ENCODE results near the gene TMA7B. TPM values are rescaled to one million over a fixed set of nuclear protein-coding genes. Genes with fewer than 3 reads are reported as not detected.

Gene TMA7B
- total RNA-seq, 2 experiments from 2014 or later = 8.6 to 8.7 TPM

GRCh38 chr22:39995393-39996252, 35.4 kb downstream of the TMA7B start:
- Mint-ChIP-seq H3K4me3 (no peak overlapping the region), H3K27me3 (ENCODE audit: low read depth) (peaks cover 45% of the 10 kb centered on the region), H3K27ac (no peak overlapping the region), H3K4me1 (ENCODE audit: low read depth) (peaks cover 6% of the 10 kb centered on the region), H3K9me3 (ENCODE audit: insufficient read depth) (no peaks in the 10 kb centered on the region), H3K36me3 (ENCODE audit: low read depth) (no peaks in the 10 kb centered on the region)
- ChIA-PET CTCF (interaction anchor here (2.1 kb wide), 1 partner anchor 29 kb away, joined by 7 read pairs; no protein-coding TSS in a partner anchor), POLR2A (no interaction called here)
- ATAC-seq (no peak), DNase-seq (no peak)

DNA sequence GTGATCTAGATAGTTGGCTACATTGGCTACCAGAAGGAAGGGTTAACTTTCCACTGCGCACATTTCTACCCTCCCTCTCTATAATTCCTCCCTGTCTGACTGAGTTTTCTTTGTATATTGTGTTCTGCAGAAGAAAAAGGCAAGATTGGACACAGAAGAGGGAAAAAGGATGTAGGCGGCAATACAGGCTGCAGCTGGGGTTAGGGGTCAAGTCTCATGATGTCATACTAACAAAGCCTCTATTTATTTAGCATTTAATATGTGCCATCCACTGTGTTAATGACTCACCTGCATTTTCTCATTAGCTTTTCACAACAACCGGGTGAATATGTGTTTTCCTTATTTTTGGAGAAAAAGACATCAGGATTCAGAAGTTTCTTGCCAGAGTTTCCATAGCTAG, 36.5 kb downstream of the TMA7B start:
- no peak for DNase-seq
- ATAC-seq = no peak
- H3K27ac Mint-ChIP-seq = no peak overlapping the region
- no peaks in the 10 kb centered on the region for H3K36me3 Mint-ChIP-seq (ENCODE audit: low read depth)
- H3K4me1 Mint-ChIP-seq (ENCODE audit: low read depth) = peaks cover 6% of the 10 kb centered on the region
- ChIA-PET CTCF (interaction anchor here (0.7 kb wide), 2 partner anchors 13 to 297 kb away, joined by 3 read pairs; no protein-coding TSS in a partner anchor), POLR2A (interaction anchor here (0.7 kb wide), 1 partner anchor 197 kb away, joined by 3 read pairs; no protein-coding TSS in a partner anchor)
- H3K4me3 Mint-ChIP-seq = no peak overlapping the region
- no peaks in the 10 kb centered on the region for H3K9me3 Mint-ChIP-seq (ENCODE audit: insufficient read depth)
- H3K27me3 Mint-ChIP-seq (ENCODE audit: low read depth) = peaks cover 44% of the 10 kb centered on the region

- H3K36me3 Mint-ChIP-seq (ENCODE audit: low read depth) = no peaks in the 10 kb centered on the region
- H3K27me3 Mint-ChIP-seq (ENCODE audit: low read depth) = peaks cover 39% of the 10 kb centered on the region
- POLR2A ChIA-PET = no interaction called here
- no peak for ATAC-seq
- CTCF ChIA-PET = interaction anchor here (0.7 kb wide), 2 partner anchors 12 to 298 kb away, joined by 3 read pairs; no protein-coding TSS in a partner anchor
- no peak overlapping the region for H3K4me3 Mint-ChIP-seq
- no peak overlapping the region for H3K27ac Mint-ChIP-seq
- no peaks in the 10 kb centered on the region for H3K9me3 Mint-ChIP-seq (ENCODE audit: insufficient read depth)
- peaks cover 6% of the 10 kb centered on the region for H3K4me1 Mint-ChIP-seq (ENCODE audit: low read depth)
- DNase-seq = no peak
Measured at GRCh38 chr22:39997421-39997820, 37.2 kb downstream of the TMA7B start.

GRCh38 chr22:39997939-39998726, 37.9 kb downstream of the TMA7B start:
- Mint-ChIP-seq H3K27ac (no peak overlapping the region), H3K4me1 (ENCODE audit: low read depth) (peaks cover 6% of the 10 kb centered on the region), H3K36me3 (ENCODE audit: low read depth) (no peaks in the 10 kb centered on the region), H3K4me3 (no peak overlapping the region), H3K27me3 (ENCODE audit: low read depth) (peaks cover 36% of the 10 kb centered on the region), H3K9me3 (ENCODE audit: insufficient read depth) (no peaks in the 10 kb centered on the region)
- ChIA-PET CTCF (no interaction called here), POLR2A (interaction anchor here (0.7 kb wide), 1 partner anchor 309 kb away, joined by 3 read pairs; no protein-coding TSS in a partner anchor)
- no peak for ATAC-seq
- no peak for DNase-seq

- H3K4me1 Mint-ChIP-seq (ENCODE audit: low read depth) = peaks cover under 1% of the 10 kb centered on the region
- no peaks in the 10 kb centered on the region for H3K9me3 Mint-ChIP-seq (ENCODE audit: insufficient read depth)
- no peak for DNase-seq
- no peaks in the 10 kb centered on the region for H3K36me3 Mint-ChIP-seq (ENCODE audit: low read depth)
- ChIA-PET CTCF (interaction anchor here (1.0 to 1.2 kb wide), 2 partner anchors 26 to 459 kb away, joined by 3 read pairs; no protein-coding TSS in a partner anchor), POLR2A (no interaction called here)
- H3K27ac Mint-ChIP-seq = no peak overlapping the region
- peaks cover 27% of the 10 kb centered on the region for H3K27me3 Mint-ChIP-seq (ENCODE audit: low read depth)
- no peak for ATAC-seq
- H3K4me3 Mint-ChIP-seq = no peak overlapping the region
Measured at GRCh38 chr22:39999144-39999757, 39.1 kb downstream of the TMA7B start.

- POLR2A ChIA-PET = interaction anchor here (0.8 to 1.3 kb wide), 2 partner anchors 23 to 34 kb away, joined by 3 read pairs; no protein-coding TSS in a partner anchor
- Mint-ChIP-seq H3K27me3 (ENCODE audit: low read depth) (peaks cover 26% of the 10 kb centered on the region), H3K4me3 (no peak overlapping the region), H3K36me3 (ENCODE audit: low read depth) (no peaks in the 10 kb centered on the region), H3K9me3 (ENCODE audit: insufficient read depth) (no peaks in the 10 kb centered on the region), H3K4me1 (ENCODE audit: low read depth) (no peaks in the 10 kb centered on the region), H3K27ac (no peak overlapping the region)
- ATAC-seq (no peak), DNase-seq (no peak)
- CTCF ChIA-PET = interaction anchor here (1.1 to 1.2 kb wide), 2 partner anchors 167 to 460 kb away, joined by 3 read pairs; no protein-coding TSS in a partner anchor
Measured at GRCh38 chr22:40000171-40000570, 40.0 kb downstream of the TMA7B start.

GRCh38 chr22:40001106-40001505, 40.9 kb downstream of the TMA7B start:
- H3K27me3 Mint-ChIP-seq (ENCODE audit: low read depth) = peaks cover 22% of the 10 kb centered on the region
- ChIA-PET POLR2A (interaction anchor here (0.7 to 1.3 kb wide), 2 partner anchors 24 to 63 kb away, joined by 3 read pairs; no protein-coding TSS in a partner anchor), CTCF (interaction anchor here (0.9 to 1.0 kb wide), 2 partner anchors 9 to 24 kb away, joined by 3 to 6 read pairs; no protein-coding TSS in a partner anchor)
- no peaks in the 10 kb centered on the region for H3K36me3 Mint-ChIP-seq (ENCODE audit: low read depth)
- ATAC-seq (no peak), DNase-seq (no peak)
- no peaks in the 10 kb centered on the region for H3K9me3 Mint-ChIP-seq (ENCODE audit: insufficient read depth)
- no peak overlapping the region for H3K27ac Mint-ChIP-seq
- H3K4me1 Mint-ChIP-seq (ENCODE audit: low read depth) = no peaks in the 10 kb centered on the region
- H3K4me3 Mint-ChIP-seq = no peak overlapping the region

DNA sequence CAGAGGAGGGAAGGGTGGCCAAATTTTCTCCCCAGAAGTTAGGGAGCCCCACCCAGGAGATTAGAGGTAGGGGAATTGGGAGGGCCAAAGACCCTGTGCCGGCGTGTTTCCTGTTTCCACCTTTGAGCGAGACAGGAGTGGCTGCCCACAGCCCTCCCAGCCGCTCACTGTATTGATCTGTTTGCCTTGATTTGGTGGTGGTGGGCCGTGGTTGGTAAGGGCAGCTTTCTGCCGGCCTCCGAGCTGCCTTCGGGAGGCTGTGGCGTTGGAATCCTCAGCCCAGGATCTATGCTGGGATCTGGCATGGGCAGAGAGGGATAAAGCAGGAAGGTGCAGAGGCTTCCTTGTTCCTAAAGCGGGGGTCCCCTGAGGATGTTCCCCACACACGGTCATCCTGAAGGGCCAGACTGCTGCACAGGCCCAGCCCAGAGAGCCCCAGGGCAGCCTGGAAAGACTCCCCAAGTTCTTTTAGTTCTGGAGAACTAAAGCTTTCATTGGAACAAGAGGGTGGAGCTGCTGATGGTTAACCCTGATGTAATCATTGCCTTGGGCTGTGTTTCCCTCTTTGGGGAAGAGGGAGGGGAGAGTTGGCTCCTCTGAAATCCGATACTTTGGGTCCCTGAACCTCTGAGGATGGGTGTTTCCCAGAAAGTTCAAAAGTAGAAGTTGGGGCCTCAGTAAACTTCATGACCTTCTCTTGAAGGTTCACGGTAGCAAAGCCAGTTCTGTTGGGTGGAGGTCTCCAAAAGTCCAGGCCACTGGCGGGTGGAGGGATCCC, 41.8 kb downstream of the TMA7B start:
- no peaks in the 10 kb centered on the region for H3K4me1 Mint-ChIP-seq (ENCODE audit: low read depth)
- no peaks in the 10 kb centered on the region for H3K36me3 Mint-ChIP-seq (ENCODE audit: low read depth)
- ATAC-seq (no peak), DNase-seq (no peak)
- POLR2A ChIA-PET = no interaction called here
- no peak overlapping the region for H3K27ac Mint-ChIP-seq
- H3K27me3 Mint-ChIP-seq (ENCODE audit: low read depth) = peaks cover 20% of the 10 kb centered on the region
- H3K4me3 Mint-ChIP-seq = no peak overlapping the region
- CTCF ChIA-PET = no interaction called here
- H3K9me3 Mint-ChIP-seq (ENCODE audit: insufficient read depth) = no peaks in the 10 kb centered on the region

DNA sequence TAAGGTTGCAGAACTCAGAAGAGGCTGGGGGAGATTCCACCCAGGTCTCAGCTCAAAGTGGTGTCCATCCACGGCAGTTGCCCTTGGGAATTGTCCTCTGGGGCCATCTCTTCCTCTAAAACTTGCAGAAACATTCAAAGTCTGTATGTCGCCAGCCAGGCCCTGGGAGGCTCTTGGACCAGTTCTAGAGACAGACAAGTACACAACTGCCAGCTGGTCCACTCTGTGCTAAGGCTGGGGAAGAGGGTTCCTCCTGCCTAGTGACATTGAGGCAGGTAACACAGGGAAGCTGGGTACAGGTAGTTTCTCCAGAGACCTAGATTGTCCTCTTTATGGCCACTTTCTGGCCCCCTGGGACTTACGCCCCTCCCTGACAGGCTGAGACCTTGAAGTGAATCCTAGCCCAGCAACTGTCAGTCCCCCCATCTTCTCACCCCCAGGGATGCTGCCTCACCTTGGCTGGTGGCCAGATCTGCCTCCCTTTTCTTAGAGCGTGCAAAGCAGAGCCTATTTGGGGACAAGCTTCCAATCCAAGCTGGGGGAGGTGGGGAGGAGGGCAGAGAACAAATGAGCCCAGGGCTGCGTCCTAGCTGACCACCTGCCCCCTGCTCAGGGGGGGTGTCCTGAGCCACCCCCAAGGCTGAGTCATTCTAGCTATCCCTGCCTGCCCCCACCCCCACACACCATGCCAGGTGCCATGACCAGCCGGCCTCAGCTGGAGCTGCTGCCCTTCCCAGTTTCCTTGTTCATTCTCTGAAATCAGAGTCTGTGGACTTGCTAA, 42.9 kb downstream of the TMA7B start:
- ATAC-seq (no peak), DNase-seq (no peak)
- POLR2A ChIA-PET = no interaction called here
- no peaks in the 10 kb centered on the region for H3K9me3 Mint-ChIP-seq (ENCODE audit: insufficient read depth)
- H3K27ac Mint-ChIP-seq = no peak overlapping the region
- CTCF ChIA-PET = no interaction called here
- no peaks in the 10 kb centered on the region for H3K36me3 Mint-ChIP-seq (ENCODE audit: low read depth)
- peaks cover 23% of the 10 kb centered on the region for H3K27me3 Mint-ChIP-seq (ENCODE audit: low read depth)
- peaks cover 4% of the 10 kb centered on the region for H3K4me1 Mint-ChIP-seq (ENCODE audit: low read depth)
- no peak overlapping the region for H3K4me3 Mint-ChIP-seq

GRCh38 chr22:40004836-40005235, 44.6 kb downstream of the TMA7B start:
- DNase-seq (no peak), ATAC-seq (no peak)
- Mint-ChIP-seq H3K27ac (no peak overlapping the region), H3K4me1 (ENCODE audit: low read depth) (peaks cover 11% of the 10 kb centered on the region), H3K4me3 (no peak overlapping the region), H3K9me3 (ENCODE audit: insufficient read depth) (no peaks in the 10 kb centered on the region), H3K27me3 (ENCODE audit: low read depth) (peaks cover 38% of the 10 kb centered on the region), H3K36me3 (ENCODE audit: low read depth) (no peaks in the 10 kb centered on the region)
- POLR2A ChIA-PET = no interaction called here
- CTCF ChIA-PET = interaction anchor here (1.6 to 1.7 kb wide), 2 partner anchors 20 to 470 kb away, joined by 5 read pairs; no protein-coding TSS in a partner anchor

Data from activated CD8-positive, alpha-beta T cell treated with anti-CD3 and anti-CD28 coated beads, Interleukin-2, amount 10 ng/mL, durations not matched to agents 7 days and 5 days (primary cell).